ENCODE results near the gene PFN1. TPM values are rescaled to one million over a fixed set of nuclear protein-coding genes. Genes with fewer than 3 reads are reported as not detected.
A peak's percentile ranks its signal among the peaks of the same experiment; 100 is the strongest.

PFN1 gene
- total and polyA plus RNA-seq, 10 of the 15 experiments (the other 5 are each of a cell fraction or from before 2014, with no cell fraction given): 154 to 3,892 (median 1,918) TPM

GRCh38 chr17:4986951-4987766 lies 38.8 kb upstream of the PFN1 start, which contains the start of gene CAMTA2 (continued):
- TF ChIP-seq REST (IDR thresholded peaks at IDR 0.05; ENCODE audit: low read depth, low read length) (no peak), JUNB (IDR thresholded peaks at IDR 0.05) (no peak), RAD51 (IDR thresholded peaks at IDR 0.05) (no peak), JUND (IDR thresholded peaks at IDR 0.05; ENCODE audit: low read depth, low read length) (0 out of 2 replicates have a peak, but pooled peaks have one; percentile 4), RCOR1 (conservative IDR thresholded peaks at IDR 0.05; ENCODE audit: low read depth, low read length) (no peak), CBX3 (IDR thresholded peaks at IDR 0.05; ENCODE audit: borderline replicate concordance, low read depth) (no peak), ZBTB40 (IDR thresholded peaks at IDR 0.05; ENCODE audit: borderline replicate concordance) (no peak), ZZZ3 (IDR thresholded peaks at IDR 0.05; ENCODE audit: control insufficient read depth, insufficient read length, low read depth) (no peak), MAX (IDR thresholded peaks at IDR 0.05; ENCODE audit: low read depth, low read length) (peak; percentile 70; the same call in 1 of the 2 replicates), CEBPB (IDR thresholded peaks at IDR 0.05; ENCODE audit: borderline replicate concordance in 1 of 2, low read depth in 2 of 2, low read length in 2 of 2) (no peak), BRCA1 (IDR thresholded peaks at IDR 0.05; ENCODE audit: low read depth, low read length) (no peak), CREB1 (IDR thresholded peaks at IDR 0.05; ENCODE audit: low read depth) (peak; percentile 90), PKNOX1 (IDR thresholded peaks at IDR 0.05) (peak; percentile 66), FOXK2 (IDR thresholded peaks at IDR 0.05) (no peak), ZNF274 (IDR thresholded peaks at IDR 0.05; ENCODE audit: insufficient read depth, insufficient read length) (no peak), EGR1 (IDR thresholded peaks at IDR 0.05; ENCODE audit: borderline replicate concordance in 1 of 2, low read depth in 2 of 2, low read length in 2 of 2) (peak; percentile 48 to 88), HDAC6 (IDR thresholded peaks at IDR 0.05; ENCODE audit: unreplicated experiment) (no peak), NFXL1 (IDR thresholded peaks at IDR 0.05; ENCODE audit: borderline replicate concordance) (no peak), TCF3 (IDR thresholded peaks at IDR 0.05; ENCODE audit: borderline replicate concordance, insufficient read depth, low read depth, low read length) (0 out of 2 replicates have a peak, but pooled peaks have one; percentile 20), SRF (IDR thresholded peaks at IDR 0.05; ENCODE audit: low read depth in 2 of 2, low read length in 2 of 2) (peak; percentile 82 to 91)

All from GM12878 (cell line).